GM23338 (cell line): ENCODE data around the gene NUBPL. TPM values are rescaled to one million over a fixed set of nuclear protein-coding genes. Genes with fewer than 3 reads are reported as not detected.

Experiments
- ATAC-seq: fragments of 200-7000 bp; cut with Tn5 transposase; 3 replicates; pipeline ENCODE4 v1.9.1; 2020
- DNase-seq: peaks from one replicate; pipeline ENCODE4 v3.0.0-alpha.2; 2015; ENCODE audit warnings: low spot score
- H2AFZ ChIP-seq: fragments of 200-600 bp; sonication (generic); 2 replicates; pipeline ENCODE4 v1.8.0; 2016; ENCODE audit warnings: antibody characterized with exemption, mild to moderate bottlenecking, moderate library complexity
- H3F3A ChIP-seq: fragments of 200-600 bp; sonication (generic); replicated peaks from 2 replicates; pipeline ENCODE4 v1.8.0; 2017; ENCODE audit warnings: antibody characterized with exemption, mixed run types, low read depth
- H3K27ac ChIP-seq: fragments of 200-600 bp; sonication (generic); 2 replicates; pipeline ENCODE4 v1.6.1; 2016; ENCODE audit warnings: low read depth
- H3K27me3 ChIP-seq: fragments of 200-600 bp; sonication (generic); 2 replicates; pipeline ENCODE4 v1.8.0; 2016; ENCODE audit warnings: mild to moderate bottlenecking, mixed run types, moderate library complexity; ENCODE audit not compliant: insufficient read depth
- H3K36me3 ChIP-seq: fragments of 200-600 bp; sonication (generic); 2 replicates; pipeline ENCODE4 v1.8.0; 2016; ENCODE audit warnings: mild to moderate bottlenecking; ENCODE audit not compliant: insufficient read depth
- H3K4me1 ChIP-seq: fragments of 200-600 bp; sonication (generic); 2 replicates; pipeline ENCODE4 v1.8.0; 2016; ENCODE audit warnings: mild to moderate bottlenecking, moderate library complexity; ENCODE audit not compliant: insufficient read depth
- H3K4me2 ChIP-seq: fragments of 200-600 bp; sonication (generic); 2 replicates; pipeline ENCODE4 v1.7.1; 2017; ENCODE audit warnings: mixed run types
- H3K4me3 ChIP-seq: fragments of 200-600 bp; sonication (generic); 2 replicates; pipeline ENCODE4 v1.6.1; 2016; ENCODE audit warnings: mixed run types
- H3K79me2 ChIP-seq: fragments of 200-600 bp; sonication (generic); replicated peaks from 2 replicates; pipeline ENCODE4 v1.8.0; 2017; ENCODE audit warnings: mild to moderate bottlenecking; ENCODE audit not compliant: insufficient read depth
- H3K9me2 ChIP-seq: fragments of 200-600 bp; sonication (generic); 2 replicates; pipeline ENCODE4 v1.8.0; 2017; ENCODE audit not compliant: insufficient read depth
- H4K20me1 ChIP-seq: fragments of 200-600 bp; sonication (generic); replicated peaks from 2 replicates; pipeline ENCODE4 v1.8.0; 2017; ENCODE audit warnings: mild to moderate bottlenecking; ENCODE audit not compliant: insufficient read depth
- H3K27ac Mint-ChIP-seq: 2 replicates; pipeline ENCODE4 v1.8.0; 2020; ENCODE audit warnings: inconsistent platforms, mild to moderate bottlenecking, moderate library complexity, mixed read lengths
- H3K27me3 Mint-ChIP-seq: 3 replicates; pipeline ENCODE4 v1.8.0; 2022; ENCODE audit warnings: low read depth, mild to moderate bottlenecking, moderate library complexity, mixed read lengths, inconsistent platforms; ENCODE audit not compliant: insufficient read depth, poor library complexity
- H3K36me3 Mint-ChIP-seq: 3 replicates; pipeline ENCODE4 v1.8.0; 2021; ENCODE audit warnings: low read depth, mild to moderate bottlenecking, inconsistent platforms, moderate library complexity, mixed read lengths
- H3K4me1 Mint-ChIP-seq: 3 replicates; pipeline ENCODE4 v1.8.0; 2020; ENCODE audit warnings: mild to moderate bottlenecking, inconsistent platforms, mixed read lengths
- H3K4me3 Mint-ChIP-seq: 3 replicates; pipeline ENCODE4 v1.8.0; 2021; ENCODE audit warnings: moderate library complexity, mild to moderate bottlenecking, inconsistent platforms, mixed read lengths
- H3K9me3 Mint-ChIP-seq: 3 replicates; pipeline ENCODE4 v1.8.0; 2020; ENCODE audit warnings: moderate library complexity, mild to moderate bottlenecking, inconsistent platforms, mixed read lengths
- CREB1 ChIP-seq: fragments of 250-450 bp; sonication (Bioruptor Pico); IDR thresholded peaks from 2 replicates; pipeline ENCODE4 v1.5.0; 2020; ENCODE audit warnings: low read depth, mild to moderate bottlenecking, moderate library complexity
- ETS1 ChIP-seq: IDR thresholded peaks from 2 replicates; pipeline ENCODE4 v1.6.1; 2016; ENCODE audit warnings: antibody characterized with exemption
- EZH2 ChIP-seq: fragments of 200-600 bp; sonication (generic); IDR thresholded peaks from one replicate; pipeline ENCODE4 v1.8.0; 2017; ENCODE audit warnings: antibody characterized with exemption, mild to moderate bottlenecking, low read depth; ENCODE audit not compliant: unreplicated experiment
- EZH2phosphoT487 ChIP-seq: fragments of 200-600 bp; sonication (generic); IDR thresholded peaks from one replicate; pipeline ENCODE4 v1.8.1; 2018; ENCODE audit warnings: antibody characterized with exemption; ENCODE audit not compliant: unreplicated experiment
- JUNB ChIP-seq: IDR thresholded peaks from one replicate; pipeline ENCODE4 v1.6.1; 2016; ENCODE audit warnings: antibody characterized with exemption; ENCODE audit not compliant: unreplicated experiment
- NANOG ChIP-seq: IDR thresholded peaks from 2 replicates; pipeline ENCODE4 v1.6.1; 2016; ENCODE audit warnings: antibody characterized with exemption, borderline replicate concordance
- POLR2AphosphoS5 ChIP-seq: IDR thresholded peaks from 2 replicates; pipeline ENCODE4 v1.6.1; 2016; ENCODE audit warnings: antibody characterized with exemption, low read depth
- REST ChIP-seq: IDR thresholded peaks from one replicate; pipeline ENCODE4 v1.6.1; 2018; ENCODE audit warnings: antibody characterized with exemption; ENCODE audit not compliant: unreplicated experiment
- STAT1 ChIP-seq: IDR thresholded peaks from one replicate; pipeline ENCODE4 v1.6.1; 2016; ENCODE audit warnings: antibody characterized with exemption; ENCODE audit not compliant: unreplicated experiment
- ZNF114 ChIP-seq: fragments of 250-450 bp; sonication (Bioruptor Pico); IDR thresholded peaks from 2 replicates; pipeline ENCODE4 v1.5.0; 2020; ENCODE audit warnings: mild to moderate bottlenecking, moderate library complexity
- ZNF462 ChIP-seq: fragments of 250-450 bp; sonication (Bioruptor Pico); IDR thresholded peaks from 2 replicates; pipeline ENCODE4 v1.5.0; 2020; ENCODE audit warnings: mild to moderate bottlenecking, moderate library complexity
- polyA plus RNA-seq: library from polyadenylated mRNA; unstranded; fragments of >200 nt; fragmentation: Nextera tagmentation; extraction: Ambion mirVana; gene quantifications from 2 replicates; pipeline ENCODE4 v1.2.1, GENCODE V29; 2016
- total RNA-seq: library from RNA; depleted of rRNA; stranded (reverse); fragments of >200 nt; shearing (Covaris generic); gene quantifications from 2 replicates; pipeline ENCODE4 v1.2.3, GENCODE V29; 2014

Gene NUBPL
- total and polyA plus RNA-seq, 2 experiments from 2014 or later = 6.1 to 20.7 TPM

- Mint-ChIP-seq H3K36me3 (peaks cover 9% of the 10 kb centered on the region), H3K4me1 (no peaks in the 10 kb centered on the region; the same call in 2 of the 3 replicates)
- H3F3A ChIP-seq = no peaks in the 10 kb centered on the region
Measured at GRCh38 chr14:31864937-31865855, 304.0 kb downstream of the NUBPL start.

More at GRCh38 chr14:31864937-31865855, 304.0 kb downstream of the NUBPL start:
- Mint-ChIP-seq H3K9me3 (peaks cover 25% of the 10 kb centered on the region), H3K27ac (no peak overlapping the region), H3K4me3 (no peak overlapping the region), H3K27me3 (no peaks in the 10 kb centered on the region)
- no peak overlapping the region for H3K4me2 ChIP-seq
- no peak for TF ChIP-seq JUNB
- TF ChIP-seq ZNF462 (CRISPR knock-in tag) = no peak
- no peak for TF ChIP-seq REST
- TF ChIP-seq ETS1 = no peak
- no peak for TF ChIP-seq EZH2
- TF ChIP-seq ZNF114 (CRISPR knock-in tag) = no peak
- no peak for TF ChIP-seq STAT1
- no peak for TF ChIP-seq CREB1 (CRISPR knock-in tag)
- no peak for TF ChIP-seq EZH2phosphoT487
- no peak for TF ChIP-seq NANOG
- no peak for TF ChIP-seq POLR2AphosphoS5
- no peak for ATAC-seq
- H3K79me2 ChIP-seq = no peaks in the 10 kb centered on the region
- H3K27me3 ChIP-seq = no peaks in the 10 kb centered on the region
- H2AFZ ChIP-seq = no peak overlapping the region
- no peak overlapping the region for H3K27ac ChIP-seq
- H3K36me3 ChIP-seq = no peaks in the 10 kb centered on the region
- H4K20me1 ChIP-seq = no peaks in the 10 kb centered on the region
- DNase-seq = no peak
- no peaks in the 10 kb centered on the region; the same call in 1 of the 2 replicates for H3K9me2 ChIP-seq
- H3K4me1 ChIP-seq = no peaks in the 10 kb centered on the region
- H3K4me3 ChIP-seq = no peak overlapping the region
